ENCODE data around the gene TMEM250.

GRCh38 chr9:136110082-136111061, 8.3 kb downstream of the TMEM250 start:
- peak in 1 of 4 experiments; percentile 48 for TF ChIP-seq CTCF (IDR thresholded peaks at IDR 0.05)
- TF ChIP-seq EP300 (IDR thresholded peaks at IDR 0.05) = no peak
- TF ChIP-seq POLR2A (IDR thresholded peaks at IDR 0.05) = no peak

All from gastroesophageal sphincter (tissue), 3 donors.